Measurements from ENCODE around the gene CACNA2D3.

The CACNA2D3 gene

GRCh38 chr3:54225841-54226528, 103.6 kb downstream of the CACNA2D3 start:
- H3K4me3 ChIP-seq (ENCODE audit: low read depth, low read length), result no peak overlapping the region
- no peak for TF ChIP-seq CTCF (IDR thresholded peaks at IDR 0.05; ENCODE audit: low read depth, low read length)
- DNase-seq (ENCODE audit: low read depth, low spot score), result no peak
- in situ Hi-C loops (cut with HindIII; ENCODE audit: low sequenced_read_pairs), result no loop called here

- DNase-seq (ENCODE audit: low read depth, low spot score), result no peak
- H3K4me3 ChIP-seq (ENCODE audit: low read depth, low read length), result no peak overlapping the region
- in situ Hi-C loops (cut with HindIII; ENCODE audit: low sequenced_read_pairs), result no loop called here
- TF ChIP-seq CTCF (IDR thresholded peaks at IDR 0.05; ENCODE audit: low read depth, low read length), result no peak
Measured at GRCh38 chr3:54228806-54229205, 106.5 kb downstream of the CACNA2D3 start.

GRCh38 chr3:54232618-54233017, 110.3 kb downstream of the CACNA2D3 start:
- DNase-seq (ENCODE audit: low read depth, low spot score), result no peak
- no peak for TF ChIP-seq CTCF (IDR thresholded peaks at IDR 0.05; ENCODE audit: low read depth, low read length)
- in situ Hi-C loops (cut with HindIII; ENCODE audit: low sequenced_read_pairs), result no loop called here
- no peak overlapping the region for H3K4me3 ChIP-seq (ENCODE audit: low read depth, low read length)

- no peak overlapping the region for H3K4me3 ChIP-seq (ENCODE audit: low read depth, low read length)
- no peak for TF ChIP-seq CTCF (IDR thresholded peaks at IDR 0.05; ENCODE audit: low read depth, low read length)
- in situ Hi-C loops (cut with HindIII; ENCODE audit: low sequenced_read_pairs), result no loop called here
- no peak for DNase-seq (ENCODE audit: low read depth, low spot score)
Measured at GRCh38 chr3:54235998-54236397, 113.6 kb downstream of the CACNA2D3 start.

- DNase-seq (ENCODE audit: low read depth, low spot score), result no peak
- no peak for TF ChIP-seq CTCF (IDR thresholded peaks at IDR 0.05; ENCODE audit: low read depth, low read length)
- in situ Hi-C loops (cut with HindIII; ENCODE audit: low sequenced_read_pairs), result no loop called here
- no peak overlapping the region for H3K4me3 ChIP-seq (ENCODE audit: low read depth, low read length)
Measured at GRCh38 chr3:54237109-54237508, 114.8 kb downstream of the CACNA2D3 start.

DNA sequence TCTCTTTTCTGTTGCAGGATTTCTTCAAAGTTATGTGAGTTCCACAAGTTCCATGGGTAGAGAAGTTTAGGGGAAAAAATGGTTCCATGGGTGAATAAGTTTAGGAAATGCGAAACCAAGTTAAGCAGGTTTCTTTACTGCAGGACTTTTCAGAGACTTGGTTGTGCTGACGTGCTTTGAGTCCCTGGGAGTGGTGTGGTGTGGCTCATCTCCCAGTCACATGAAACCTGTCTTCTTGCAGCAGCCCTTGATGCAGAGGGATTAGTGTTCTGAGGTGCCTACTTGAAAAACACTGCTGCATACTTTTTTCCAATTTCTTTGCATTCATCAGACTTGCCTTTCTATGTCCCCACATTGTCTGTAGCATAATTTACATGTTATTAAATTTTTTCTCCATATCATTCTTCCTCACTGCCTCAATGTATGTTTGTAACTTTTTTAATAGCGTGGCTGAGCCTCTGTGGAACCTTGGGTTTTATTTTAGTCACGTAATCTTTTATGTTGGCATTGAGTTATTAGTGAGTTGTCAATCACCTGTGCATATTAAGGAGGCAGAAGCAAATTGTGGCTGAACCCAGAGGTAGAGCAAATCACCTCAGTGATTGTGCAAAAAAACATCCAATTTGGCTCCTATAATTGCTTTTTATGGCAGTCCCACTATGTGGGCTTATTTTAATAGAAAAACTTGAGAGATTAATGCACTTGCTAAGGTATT, 115.6 kb downstream of the CACNA2D3 start:
- no peak overlapping the region for H3K4me3 ChIP-seq (ENCODE audit: low read depth, low read length)
- no peak for TF ChIP-seq CTCF (IDR thresholded peaks at IDR 0.05; ENCODE audit: low read depth, low read length)
- in situ Hi-C loops (cut with HindIII; ENCODE audit: low sequenced_read_pairs), result no loop called here
- no peak for DNase-seq (ENCODE audit: low read depth, low spot score)
